DMS153 treated with DMSO at 0.1 percent for 48 hours (cell line): ENCODE measurements around the gene MED13L.
A peak's percentile ranks its signal among the peaks of the same experiment; 100 is the strongest.

Source experiments
- DNase-seq: peaks from one replicate; lab custom pipeline; 2025; ENCODE audit not compliant: unreplicated experiment; lab: John Stamatoyannopoulos, UW

The MED13L gene

DNA sequence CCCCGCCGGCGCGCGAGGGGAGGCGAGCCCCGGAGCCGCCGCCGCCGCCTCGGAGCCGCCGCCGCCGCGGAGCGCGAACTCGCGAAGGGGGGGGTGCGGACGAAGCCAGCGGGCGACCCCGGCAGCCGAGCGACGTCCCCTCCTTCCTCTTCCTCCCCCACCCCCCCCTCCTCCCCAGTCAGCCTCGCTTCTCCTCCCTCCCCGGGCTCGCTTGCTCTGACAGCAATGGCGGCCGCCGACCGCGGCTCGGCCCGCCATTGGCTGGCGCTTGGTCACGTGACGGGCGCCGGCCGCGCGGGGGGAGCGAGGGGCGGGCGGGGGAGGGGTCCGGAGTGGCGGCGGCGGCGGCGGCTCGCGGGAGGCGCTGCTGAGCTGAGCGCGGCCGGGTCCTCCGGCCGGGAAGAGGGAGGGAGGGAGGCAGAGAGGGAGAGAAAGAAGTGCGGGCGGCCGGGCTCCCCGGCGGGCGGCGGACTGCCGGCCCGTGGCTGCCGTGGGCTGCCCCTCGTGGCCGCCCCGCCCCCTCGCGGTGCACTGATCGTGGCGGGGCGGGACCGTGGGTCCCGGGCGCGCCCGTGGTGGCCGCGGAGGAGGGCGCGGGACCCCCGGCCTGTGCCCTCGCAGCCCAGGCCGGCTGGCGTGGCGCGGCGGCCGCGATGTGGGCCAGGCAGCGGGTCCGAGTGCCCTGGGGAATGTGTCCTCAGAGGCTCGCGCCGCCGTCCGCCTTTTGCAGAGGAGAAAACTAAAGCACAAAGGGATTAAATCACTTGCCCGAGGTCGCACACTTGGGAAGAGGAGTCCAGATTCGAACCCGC is at the start of gene MED13L:
Gene MED13L (minus strand): TSS at position 227 of the 812 bp plus-strand sequence. CDS start 562 bp downstream, outside the sequence.
- DNase-seq: peak; percentile 32

DNA sequence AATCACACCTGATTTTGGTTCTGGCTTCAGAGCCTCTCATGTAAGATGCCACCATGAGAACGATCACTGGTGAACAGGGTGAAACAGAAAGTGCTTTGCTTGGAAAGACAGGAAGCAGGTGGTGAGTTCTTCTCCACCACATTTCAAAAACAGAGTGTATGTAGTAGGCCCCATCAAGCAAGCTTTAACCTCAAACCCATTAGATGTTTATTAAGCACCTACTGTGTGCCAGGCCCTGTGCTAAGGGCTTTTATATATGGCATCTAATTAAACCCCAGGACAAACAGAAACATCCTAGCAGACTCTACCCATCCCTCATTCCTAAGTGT is 47.8 kb upstream of the MED13L start:
- no peak for DNase-seq

DNA sequence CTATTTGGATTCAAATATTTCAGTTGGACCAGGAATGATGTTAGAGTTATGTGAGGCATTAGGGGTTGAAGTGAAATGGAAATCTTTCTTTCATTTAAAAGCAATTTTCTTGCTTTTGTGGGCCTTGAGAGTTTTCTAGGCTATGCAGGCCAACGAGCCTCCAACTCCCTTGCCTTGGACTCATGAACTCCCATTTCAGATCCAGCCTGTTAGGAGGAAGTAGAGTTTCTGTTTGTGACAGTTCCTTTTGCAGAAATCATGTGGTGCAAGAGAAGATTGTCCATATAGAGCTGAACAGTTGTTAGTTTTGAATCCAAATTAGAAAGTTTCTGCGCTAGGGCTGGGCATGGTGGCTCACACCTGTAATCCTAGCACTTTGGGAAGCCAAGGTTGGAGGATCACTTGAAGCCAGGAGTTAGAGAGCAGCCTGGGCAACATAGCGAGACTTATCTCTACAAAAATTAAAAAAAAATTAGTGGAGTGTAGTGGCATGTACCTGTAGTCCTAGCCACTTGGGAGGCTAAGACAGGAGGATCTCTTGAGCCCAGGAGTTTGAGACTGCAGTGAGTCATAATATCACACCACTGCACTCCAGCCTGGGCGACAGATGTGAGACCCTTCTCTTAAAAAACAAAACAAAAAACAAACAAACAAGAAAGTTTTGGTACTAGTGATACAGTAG is 47.3 kb upstream of the MED13L start:
- no peak for DNase-seq

DNA sequence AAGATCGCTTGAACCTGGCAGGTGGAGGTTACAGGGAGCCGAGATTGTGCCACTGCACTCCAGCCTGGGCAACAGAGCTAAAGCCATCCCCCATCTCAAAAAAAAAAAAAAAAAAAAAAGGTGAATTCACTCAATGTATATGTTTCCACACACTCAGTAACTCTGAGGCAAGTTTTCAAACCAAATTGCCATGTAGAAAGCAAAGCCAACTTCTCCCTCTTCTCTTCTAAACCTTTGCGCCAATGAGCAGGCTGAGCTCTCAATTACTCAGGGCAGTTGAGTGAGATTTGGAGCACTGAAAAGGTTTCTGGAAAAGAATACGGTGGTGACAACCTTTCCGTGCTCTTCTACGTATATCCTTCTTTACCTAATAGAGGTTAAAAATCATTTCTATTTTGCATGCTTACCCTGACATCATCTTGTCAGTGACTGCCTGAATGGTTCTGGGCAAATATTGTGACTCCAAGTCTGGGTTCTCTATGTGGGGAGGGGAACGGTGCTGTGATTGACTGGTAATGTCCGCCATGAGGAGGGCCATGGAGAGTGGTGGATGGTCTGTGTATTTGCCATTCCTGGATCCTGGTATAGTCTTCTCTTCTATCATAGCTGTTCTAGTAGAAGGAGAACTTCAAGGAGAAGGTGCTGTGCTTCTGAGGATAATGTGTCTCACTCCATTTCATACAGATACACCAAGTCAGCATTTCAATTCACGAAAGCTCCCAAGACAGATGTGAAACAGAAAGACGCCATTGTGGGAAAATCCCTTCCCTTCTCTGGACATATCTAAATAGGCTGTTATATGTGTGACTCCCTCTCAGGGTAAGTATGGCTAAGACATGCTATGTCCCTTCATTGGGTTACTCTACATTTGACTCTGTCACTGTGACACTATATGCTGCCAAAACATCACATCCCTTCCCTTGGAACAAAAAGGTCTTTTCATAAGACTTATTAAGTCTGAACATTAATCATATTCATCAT is 46.2 kb upstream of the MED13L start:
- DNase-seq: no peak

DNA sequence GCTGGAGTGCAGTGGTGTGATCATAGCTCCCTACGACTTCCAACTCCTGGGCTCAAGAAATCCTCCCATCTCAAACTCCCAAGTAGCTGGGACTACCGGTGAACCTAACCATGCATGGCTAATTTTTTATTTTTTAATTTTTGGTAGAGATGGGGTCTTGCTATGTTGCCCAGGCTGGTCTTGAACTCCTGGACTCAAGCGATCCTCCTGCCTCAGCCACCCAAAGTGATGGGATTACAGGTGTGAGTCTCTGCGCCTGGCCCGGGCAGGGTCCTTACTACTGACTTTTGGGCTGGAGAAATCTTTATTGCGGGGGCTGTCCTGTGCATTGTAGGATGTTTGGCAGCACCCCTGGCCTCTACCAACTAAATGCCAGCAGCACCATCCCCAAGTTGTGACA is 44.4 kb upstream of the MED13L start:
- DNase-seq: no peak

DNA sequence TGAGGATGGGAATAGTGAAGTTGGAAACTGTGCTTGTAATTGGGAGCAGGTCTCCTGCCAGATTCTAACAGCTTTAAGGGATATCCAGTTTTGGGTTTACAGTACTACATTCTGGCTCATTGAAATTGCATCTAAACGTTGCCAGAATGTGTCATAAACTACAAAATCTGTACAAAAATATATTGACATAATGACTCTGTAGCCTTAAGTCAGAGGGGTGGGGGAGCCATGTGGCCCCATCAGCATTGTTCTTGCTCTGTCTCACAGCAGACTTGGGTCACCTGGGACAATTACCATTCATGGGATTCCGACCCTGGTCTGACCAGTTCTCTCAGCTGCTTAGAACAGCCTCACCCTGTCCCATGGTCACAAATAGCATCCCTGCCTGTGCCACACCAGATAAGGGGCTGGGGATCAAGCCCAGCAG is 43.3 kb upstream of the MED13L start:
- DNase-seq: no peak

DNA sequence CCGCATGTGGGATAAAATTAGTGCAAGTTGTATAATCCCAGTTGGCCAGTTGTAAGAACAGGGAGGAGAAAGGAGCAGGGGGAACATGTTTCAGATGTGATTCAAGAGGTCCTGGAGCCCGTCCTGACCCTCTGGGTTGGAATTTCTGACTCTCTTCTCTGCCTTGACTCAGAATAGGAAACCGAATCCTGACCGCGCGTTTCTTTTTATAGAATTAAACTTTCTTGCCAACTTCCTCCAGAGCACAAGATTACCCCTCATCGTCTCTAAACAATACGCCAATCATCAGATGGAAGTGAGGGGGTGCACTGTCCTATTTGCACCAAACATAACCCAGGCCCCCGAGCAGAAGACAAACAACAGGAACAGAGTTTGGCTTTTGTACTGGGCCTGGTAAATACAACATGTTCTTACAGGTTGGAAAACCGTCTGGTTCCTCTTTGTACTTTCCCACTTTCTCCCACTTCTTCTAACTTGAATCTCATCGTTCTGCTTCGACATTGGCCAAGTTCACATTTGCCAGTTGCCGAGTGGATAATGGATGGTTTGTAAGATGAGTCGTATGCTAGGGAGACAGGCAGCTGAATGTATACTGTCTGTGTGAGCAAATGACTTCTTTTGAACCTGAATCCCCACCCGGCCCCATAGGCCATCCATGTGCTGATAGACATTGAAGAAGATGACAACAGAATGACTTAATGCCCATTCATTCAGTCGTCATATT is 42.6 kb upstream of the MED13L start:
- no peak for DNase-seq

DNA sequence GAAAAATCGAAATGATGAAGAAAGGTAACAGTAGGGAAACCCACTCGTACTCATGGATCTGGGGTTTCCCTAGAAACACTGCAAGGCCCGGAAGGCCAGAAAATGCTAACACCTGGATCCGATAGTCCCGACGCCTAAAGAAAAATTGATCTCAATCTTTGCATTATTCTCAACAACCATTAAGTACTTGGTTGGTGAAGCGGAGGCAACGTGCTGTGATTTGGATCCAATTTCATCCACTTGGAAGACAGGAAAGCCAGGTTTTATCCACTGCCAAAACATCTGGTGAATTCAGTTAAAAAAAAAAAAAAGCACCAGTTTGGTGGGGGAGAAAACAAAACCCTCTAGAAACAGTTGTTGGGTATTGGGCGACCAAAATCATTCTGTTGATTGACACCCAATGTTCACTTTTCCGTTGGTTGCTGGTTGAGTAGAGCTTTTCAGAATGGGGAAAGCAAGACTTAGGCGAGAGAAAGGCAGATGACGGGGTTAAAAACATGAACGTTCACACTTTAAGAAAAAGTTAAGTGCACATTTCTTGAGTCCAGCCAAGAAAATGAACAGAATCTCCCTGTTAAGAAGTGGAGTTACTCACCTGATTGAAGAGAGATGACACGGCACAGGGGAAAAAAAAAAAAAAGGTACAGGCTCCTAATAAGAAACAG is 41.9 kb upstream of the MED13L start:
- DNase-seq: no peak

DNA sequence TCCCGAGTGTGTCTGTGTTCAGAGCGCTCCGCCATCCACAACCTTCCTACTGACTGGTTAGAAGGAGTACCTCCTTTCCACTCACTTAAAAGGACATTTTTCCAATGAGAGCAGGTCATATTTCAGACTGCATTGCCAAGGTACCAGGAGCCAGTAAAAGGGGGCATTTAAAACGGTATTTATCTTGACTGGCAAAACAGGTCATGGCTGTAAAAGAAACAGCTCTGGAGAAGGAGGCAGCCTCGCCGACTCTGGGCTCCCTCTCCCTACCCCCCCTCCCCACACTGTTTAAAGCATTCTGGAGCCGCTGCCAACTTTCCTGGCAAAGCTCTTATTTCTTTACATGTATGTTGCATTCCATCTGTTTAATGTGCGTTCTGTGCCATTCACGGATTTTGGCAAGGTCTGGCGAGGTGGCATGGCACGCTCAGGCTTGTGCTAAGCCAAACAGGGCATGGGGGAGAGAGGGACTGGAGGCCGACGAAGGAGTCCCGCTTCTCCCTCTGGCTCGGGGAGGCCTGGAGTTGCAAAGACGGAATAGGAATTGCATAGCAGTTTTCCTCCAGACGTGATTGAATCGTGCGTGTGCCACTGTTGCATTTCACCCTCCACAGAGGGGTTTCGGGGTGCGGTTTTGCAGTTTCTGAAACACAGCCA is 41.2 kb upstream of the MED13L start:
- no peak for DNase-seq

DNA sequence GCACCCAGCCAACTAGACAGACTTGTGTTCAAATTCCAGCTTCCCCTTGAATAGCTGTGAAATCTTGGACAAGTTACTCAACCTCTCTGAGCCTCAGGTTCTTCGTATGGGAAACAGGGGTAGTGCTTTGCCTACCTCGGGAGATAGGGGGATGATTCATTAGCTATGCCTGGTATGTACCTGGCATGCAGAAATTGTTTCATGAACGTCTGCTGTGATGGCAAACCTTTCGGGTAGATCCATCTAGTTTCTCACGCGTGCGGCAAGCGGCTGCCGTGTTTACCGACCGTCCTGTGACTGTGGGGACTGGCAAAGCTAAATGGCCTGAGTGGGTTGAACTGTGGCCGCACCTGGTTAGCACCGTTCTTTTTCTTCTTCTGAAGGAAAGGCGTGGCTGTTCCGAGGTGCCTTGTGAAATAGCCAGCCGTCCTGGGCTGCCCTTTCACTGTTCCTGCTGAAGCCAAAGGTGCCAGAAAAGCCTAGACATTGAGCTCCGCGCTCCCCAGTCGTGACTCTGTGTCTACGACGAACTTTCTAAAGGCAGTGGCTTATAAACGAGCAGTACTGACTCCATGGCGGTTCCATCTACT is 40.6 kb upstream of the MED13L start:
- DNase-seq: no peak

DNA sequence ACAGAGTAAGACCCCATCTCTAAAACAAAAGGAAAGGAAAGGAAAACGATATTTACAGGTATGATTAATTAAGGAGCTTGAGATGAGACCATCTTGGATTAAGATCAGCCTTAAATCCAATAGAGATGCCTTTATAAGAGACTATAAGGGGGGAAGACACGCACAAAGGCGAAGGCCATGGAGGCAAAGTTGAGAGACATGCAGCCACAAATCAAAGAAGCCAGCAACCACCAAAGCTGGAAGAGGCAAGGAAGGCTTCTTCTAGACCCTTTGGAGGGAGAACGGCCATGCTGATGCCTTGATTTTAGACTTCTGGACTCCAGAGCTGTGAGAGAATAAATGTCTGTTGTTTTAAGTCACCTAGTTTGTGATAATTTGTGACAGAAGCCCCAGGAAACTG is 39.6 kb upstream of the MED13L start:
- DNase-seq: no peak

DNA sequence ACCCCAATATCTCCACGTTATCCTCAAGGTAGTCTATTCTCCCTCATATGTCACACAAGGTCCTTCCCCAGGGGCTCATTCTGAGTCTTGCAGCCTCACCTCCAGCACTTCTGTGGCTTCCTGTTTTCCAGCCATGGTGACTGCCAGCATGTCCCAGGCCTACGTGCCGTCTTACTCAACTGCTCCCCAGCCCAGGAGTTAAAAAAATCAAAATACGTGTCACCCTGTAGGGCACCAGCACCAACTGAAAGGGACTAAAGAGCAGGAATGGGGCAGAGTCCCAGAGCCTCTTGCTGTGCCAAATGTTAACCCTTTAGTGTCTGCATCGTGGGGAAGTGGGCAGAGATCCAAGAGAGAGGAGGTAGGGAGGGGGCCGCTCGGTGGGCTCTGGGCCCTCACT is 37.0 kb upstream of the MED13L start:
- DNase-seq: no peak

DNA sequence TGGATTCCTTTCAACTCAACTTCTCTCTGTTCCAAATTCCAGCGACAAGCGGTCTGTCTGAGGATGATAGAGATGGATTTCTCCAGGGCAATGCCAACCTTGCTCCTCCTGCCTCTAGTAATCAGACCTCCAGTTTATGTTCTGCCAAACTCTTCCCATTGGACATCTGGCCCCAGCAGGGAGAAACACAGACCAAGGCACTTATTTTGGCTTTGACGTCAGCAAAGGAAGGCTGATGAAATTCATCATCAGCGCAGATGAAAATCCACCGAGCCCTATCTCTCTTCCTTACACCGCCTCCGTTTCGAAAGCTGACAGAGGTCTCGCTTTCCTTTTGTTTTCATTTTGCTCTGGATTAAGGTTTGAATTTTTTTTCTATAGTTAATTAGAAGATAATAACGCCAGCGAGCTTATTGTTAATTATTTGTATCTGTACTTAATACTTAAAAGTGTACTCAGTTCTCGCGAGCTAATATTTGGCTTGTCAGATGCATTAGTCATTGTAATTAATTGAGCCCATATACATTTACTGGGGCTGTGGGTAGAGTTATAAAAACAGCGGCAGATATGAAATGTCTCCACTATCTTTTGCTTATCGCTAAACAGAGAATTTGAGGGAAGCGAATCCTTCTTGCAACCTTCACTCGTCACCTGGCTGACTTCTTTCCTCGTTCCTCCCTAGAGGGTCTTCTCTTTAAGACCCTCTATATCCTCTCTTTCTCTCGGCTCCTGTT is 35.9 kb upstream of the MED13L start:
- no peak for DNase-seq

DNA sequence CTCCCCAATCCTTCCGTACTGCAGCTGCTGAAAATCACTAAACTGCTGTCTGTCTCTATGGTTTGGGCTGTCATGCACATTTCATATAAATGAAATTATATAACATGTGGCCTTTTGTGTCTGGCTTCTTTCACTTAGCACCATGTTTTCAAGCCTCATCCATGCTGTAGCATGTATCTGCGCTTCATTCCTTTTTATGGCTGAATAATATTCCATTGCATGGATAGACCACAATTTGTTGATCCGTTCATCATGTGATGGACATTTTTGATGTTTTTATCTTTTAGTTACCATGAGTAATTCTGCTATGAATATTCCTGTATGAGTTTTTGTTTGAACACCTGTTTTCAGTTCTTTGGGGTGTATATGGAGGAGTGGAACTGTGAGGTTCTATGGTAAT is 32.6 kb upstream of the MED13L start:
- DNase-seq: no peak

DNA sequence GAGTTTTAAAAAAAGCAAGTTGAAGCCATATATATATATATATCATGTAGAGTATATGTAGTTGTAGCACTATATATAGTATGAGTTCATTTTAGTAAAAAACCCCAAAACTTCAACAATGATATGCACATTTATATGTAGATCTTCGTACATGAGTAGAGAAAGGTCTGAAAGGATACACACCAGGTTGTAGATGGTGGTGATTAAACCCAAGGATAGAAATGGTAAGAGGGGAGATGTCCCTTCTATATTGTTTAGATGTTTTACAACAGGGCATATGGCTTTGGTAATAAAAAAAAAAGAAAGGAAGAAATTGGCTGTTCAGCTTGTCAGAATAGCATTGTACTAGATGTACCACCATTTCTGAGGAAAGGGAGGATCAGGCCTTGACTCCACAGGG is 31.9 kb upstream of the MED13L start:
- DNase-seq: no peak

DNA sequence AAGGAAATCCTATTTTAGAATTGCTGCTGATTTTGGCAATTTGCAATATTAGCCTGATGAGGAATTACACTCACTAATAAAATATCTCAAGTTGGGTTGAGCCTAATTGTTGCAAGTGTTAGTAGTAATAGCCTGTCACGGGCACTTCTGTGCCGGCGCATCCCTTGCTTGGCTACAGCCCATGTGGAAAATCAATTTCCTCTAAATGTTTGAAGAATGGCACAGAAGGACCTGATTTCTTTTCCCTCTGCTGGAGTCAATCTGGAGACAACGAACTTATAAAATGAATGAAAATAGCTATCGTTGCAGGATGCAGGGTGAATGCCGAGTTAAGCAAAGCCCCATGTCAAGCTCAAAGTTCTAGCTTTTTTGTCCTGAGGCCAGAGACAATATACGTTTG is 31.2 kb upstream of the MED13L start:
- DNase-seq: no peak

DNA sequence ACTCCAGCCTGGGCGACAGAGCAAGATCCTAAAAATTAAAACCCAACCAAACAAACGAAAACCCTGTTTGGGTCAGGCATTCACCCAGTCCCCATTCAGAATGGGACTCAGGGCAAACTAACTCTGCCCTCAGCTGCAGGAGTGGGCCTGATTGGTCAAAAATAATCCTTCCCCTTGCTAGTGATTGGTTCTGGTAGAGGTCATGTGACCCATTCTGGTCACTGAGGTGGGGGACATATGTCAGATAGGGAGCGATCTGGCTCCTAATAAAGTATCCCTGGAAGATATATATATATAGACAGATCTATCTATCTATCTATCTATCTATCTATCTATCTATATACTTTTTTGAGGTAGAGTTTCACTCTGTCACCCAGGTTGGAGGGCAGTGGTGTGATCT is 29.5 kb upstream of the MED13L start:
- DNase-seq: no peak

DNA sequence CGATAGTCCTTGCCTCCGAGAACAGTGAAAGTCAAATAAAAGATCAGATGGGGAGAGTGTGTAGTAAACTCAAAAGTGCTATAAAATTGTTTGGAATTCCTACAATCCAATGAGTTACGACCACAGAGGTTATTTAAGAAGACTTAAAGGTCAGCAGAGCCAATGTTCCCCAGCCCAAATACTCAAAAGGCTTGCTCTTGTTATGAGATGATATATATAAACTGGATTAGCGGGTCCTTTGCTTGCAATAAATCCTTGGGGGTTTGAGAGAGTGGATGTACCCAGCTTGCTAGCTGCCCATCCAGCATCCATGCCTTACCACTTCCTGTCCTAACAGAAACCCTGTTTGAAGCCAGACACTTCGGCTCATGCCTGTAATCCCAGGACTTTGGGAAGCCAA is 29.0 kb upstream of the MED13L start:
- DNase-seq: no peak

DNA sequence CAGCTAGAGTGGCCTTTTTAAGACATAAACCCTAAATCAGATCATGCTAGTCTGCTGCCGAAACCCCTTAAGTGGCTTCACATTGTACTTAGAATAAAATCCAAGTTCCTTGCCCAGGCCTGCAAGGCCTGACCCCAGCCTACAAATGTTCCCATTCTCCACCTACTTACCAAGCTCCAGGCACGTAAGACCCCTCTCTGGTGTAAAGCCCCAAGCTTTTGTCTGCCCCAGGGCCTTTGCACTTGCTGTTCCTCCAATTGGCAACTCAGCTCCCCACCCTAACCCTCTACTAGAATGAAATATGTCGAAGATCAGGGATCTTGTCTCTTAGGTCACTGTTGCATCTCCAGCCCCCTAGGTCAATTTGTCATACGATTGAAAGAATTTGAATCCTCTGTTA is 27.1 kb upstream of the MED13L start:
- no peak for DNase-seq
